ENCODE results near the gene CRLF2. TPM values are rescaled to one million over a fixed set of nuclear protein-coding genes. Genes with fewer than 3 reads are reported as not detected.

Gene CRLF2
- total RNA-seq, 1 experiment from 2014 or later: not detected

- TF ChIP-seq CTCF (IDR thresholded peaks at IDR 0.05; ENCODE audit: unreplicated experiment): no peak
- intact Hi-C loops (cut with micrococcal nuclease): loop anchor here (5.0 to 10.0 kb wide), 2 partner anchors 146 to 333 kb away; partner anchors contain the start of gene SLC25A6
- ChIA-PET CTCF (no interaction called here), POLR2A (no interaction called here)
- H3K36me3 Mint-ChIP-seq (ENCODE audit: insufficient read depth, unreplicated experiment): no peaks in the 10 kb centered on the region
- H3K27me3 Mint-ChIP-seq (ENCODE audit: insufficient read depth, unreplicated experiment): no peaks in the 10 kb centered on the region
- no TSS peak for BruUV-seq (replicated peaks)
- no peaks in the 10 kb centered on the region for H3K4me1 Mint-ChIP-seq (ENCODE audit: insufficient read depth, unreplicated experiment)
- no peak overlapping the region for H3K4me3 Mint-ChIP-seq (ENCODE audit: unreplicated experiment)
- no peak for DNase-seq (ENCODE audit: unreplicated experiment)
- no peak overlapping the region for H3K27ac Mint-ChIP-seq (ENCODE audit: low read depth, unreplicated experiment)
- H3K9me3 Mint-ChIP-seq (ENCODE audit: unreplicated experiment): peaks cover 31% of the 10 kb centered on the region
These were observed 36.8 kb upstream of the CRLF2 start for GRCh38 chrX:1249101-1249887.

- H3K27ac Mint-ChIP-seq (ENCODE audit: low read depth, unreplicated experiment): no peak overlapping the region
- no peaks in the 10 kb centered on the region for H3K36me3 Mint-ChIP-seq (ENCODE audit: insufficient read depth, unreplicated experiment)
- no TSS peak for BruUV-seq (replicated peaks)
- no peaks in the 10 kb centered on the region for H3K27me3 Mint-ChIP-seq (ENCODE audit: insufficient read depth, unreplicated experiment)
- H3K9me3 Mint-ChIP-seq (ENCODE audit: unreplicated experiment): peaks cover 23% of the 10 kb centered on the region
- TF ChIP-seq CTCF (IDR thresholded peaks at IDR 0.05; ENCODE audit: unreplicated experiment): no peak
- no peak for DNase-seq (ENCODE audit: unreplicated experiment)
- CTCF ChIA-PET: no interaction called here
- POLR2A ChIA-PET: no interaction called here
- no peaks in the 10 kb centered on the region for H3K4me1 Mint-ChIP-seq (ENCODE audit: insufficient read depth, unreplicated experiment)
- H3K4me3 Mint-ChIP-seq (ENCODE audit: unreplicated experiment): no peak overlapping the region
- intact Hi-C loops (cut with micrococcal nuclease): loop anchor here (5.0 to 10.0 kb wide), 2 partner anchors 146 to 334 kb away; partner anchors contain the start of gene SLC25A6
These were observed 36.0 kb upstream of the CRLF2 start for GRCh38 chrX:1248331-1249061.

GRCh38 chrX:1246816-1247215 is 34.4 kb upstream of the CRLF2 start:
- Mint-ChIP-seq H3K9me3 (ENCODE audit: unreplicated experiment) (peaks cover 15% of the 10 kb centered on the region), H3K4me1 (ENCODE audit: insufficient read depth, unreplicated experiment) (no peaks in the 10 kb centered on the region), H3K27me3 (ENCODE audit: insufficient read depth, unreplicated experiment) (no peaks in the 10 kb centered on the region), H3K36me3 (ENCODE audit: insufficient read depth, unreplicated experiment) (no peaks in the 10 kb centered on the region), H3K4me3 (ENCODE audit: unreplicated experiment) (no peak overlapping the region), H3K27ac (ENCODE audit: low read depth, unreplicated experiment) (no peak overlapping the region)
- POLR2A ChIA-PET: no interaction called here
- peak; percentile 60 for DNase-seq (ENCODE audit: unreplicated experiment)
- intact Hi-C loops (cut with micrococcal nuclease): loop anchor here (2.0 to 10.0 kb wide), 3 partner anchors 42 to 335 kb away; partner anchors contain the start of gene SLC25A6
- CTCF ChIA-PET: no interaction called here
- TF ChIP-seq CTCF (IDR thresholded peaks at IDR 0.05; ENCODE audit: unreplicated experiment): peak; percentile 78
- no TSS peak for BruUV-seq (replicated peaks)

Data from MCF 10A (cell line).